HepG2 (cell line): ENCODE results near the gene VPREB3.

Experiments
- EZH2 ChIP-seq: conservative IDR thresholded peaks from 2 replicates; pipeline ENCODE4 v1.6.1; 2012; ENCODE audit warnings: mild to moderate bottlenecking, low read depth, low read length, moderate library complexity
- FOXK1 ChIP-seq: sonication (generic); formaldehyde crosslinking; IDR thresholded peaks from 2 replicates; pipeline ENCODE4 v1.4.0; 2020; ENCODE audit warnings: low read depth, missing genetic modification reagents, borderline replicate concordance
- MTF1 ChIP-seq: sonication (generic); formaldehyde crosslinking; IDR thresholded peaks from 2 replicates; pipeline ENCODE4 v1.5.0; 2020; ENCODE audit warnings: missing genetic modification reagents
- PHF8 ChIP-seq: sonication (generic); formaldehyde crosslinking; IDR thresholded peaks from 2 replicates; pipeline ENCODE4 v1.5.0; 2020; ENCODE audit warnings: missing genetic modification reagents
- POLR2AphosphoS5 ChIP-seq: IDR thresholded peaks from 2 replicates; pipeline ENCODE4 v1.6.1; 2012; ENCODE audit warnings: low read depth, low read length
- SMC3 ChIP-seq: IDR thresholded peaks from 2 replicates; pipeline ENCODE4 v1.6.1; 2011; ENCODE audit warnings: low read length, improper control_type of control experiment
- STAT5B ChIP-seq: sonication (generic); formaldehyde crosslinking; IDR thresholded peaks from 2 replicates; pipeline ENCODE4 v1.4.0; 2020; ENCODE audit warnings: missing genetic modification reagents
- TCF7 ChIP-seq: sonication (generic); IDR thresholded peaks from 2 replicates; pipeline ENCODE4 v1.6.1; 2016; ENCODE audit warnings: antibody characterized with exemption, low read depth
- THAP7 ChIP-seq: sonication (generic); formaldehyde crosslinking; IDR thresholded peaks from 2 replicates; pipeline ENCODE4 v1.8.1; 2023; ENCODE audit warnings: mild to moderate bottlenecking, missing genetic modification reagents
- ZNF225 ChIP-seq: sonication (generic); formaldehyde crosslinking; IDR thresholded peaks from 2 replicates; pipeline ENCODE4 v1.4.0; 2020; ENCODE audit warnings: mild to moderate bottlenecking, missing genetic modification reagents
- ZNF670 ChIP-seq: sonication (generic); formaldehyde crosslinking; IDR thresholded peaks from 2 replicates; pipeline ENCODE4 v1.8.0; 2022; ENCODE audit warnings: mild to moderate bottlenecking, missing genetic modification reagents, borderline replicate concordance
- ZSCAN29 ChIP-seq: sonication (generic); formaldehyde crosslinking; conservative IDR thresholded peaks from 2 replicates; pipeline ENCODE4 v1.4.0; 2020; ENCODE audit warnings: mild to moderate bottlenecking, missing genetic modification reagents
- TF ChIP-seq, protein P1 (sequence below): sonication (generic); formaldehyde crosslinking; IDR thresholded peaks from 2 replicates; pipeline ENCODE4 v1.4.0; 2020; ENCODE audit warnings: missing genetic modification reagents
- TF ChIP-seq, protein P2 (sequence below): sonication (generic); formaldehyde crosslinking; IDR thresholded peaks from 2 replicates; pipeline ENCODE4 v1.5.0; 2020; ENCODE audit warnings: mild to moderate bottlenecking, missing genetic modification reagents, moderate library complexity

DNA sequence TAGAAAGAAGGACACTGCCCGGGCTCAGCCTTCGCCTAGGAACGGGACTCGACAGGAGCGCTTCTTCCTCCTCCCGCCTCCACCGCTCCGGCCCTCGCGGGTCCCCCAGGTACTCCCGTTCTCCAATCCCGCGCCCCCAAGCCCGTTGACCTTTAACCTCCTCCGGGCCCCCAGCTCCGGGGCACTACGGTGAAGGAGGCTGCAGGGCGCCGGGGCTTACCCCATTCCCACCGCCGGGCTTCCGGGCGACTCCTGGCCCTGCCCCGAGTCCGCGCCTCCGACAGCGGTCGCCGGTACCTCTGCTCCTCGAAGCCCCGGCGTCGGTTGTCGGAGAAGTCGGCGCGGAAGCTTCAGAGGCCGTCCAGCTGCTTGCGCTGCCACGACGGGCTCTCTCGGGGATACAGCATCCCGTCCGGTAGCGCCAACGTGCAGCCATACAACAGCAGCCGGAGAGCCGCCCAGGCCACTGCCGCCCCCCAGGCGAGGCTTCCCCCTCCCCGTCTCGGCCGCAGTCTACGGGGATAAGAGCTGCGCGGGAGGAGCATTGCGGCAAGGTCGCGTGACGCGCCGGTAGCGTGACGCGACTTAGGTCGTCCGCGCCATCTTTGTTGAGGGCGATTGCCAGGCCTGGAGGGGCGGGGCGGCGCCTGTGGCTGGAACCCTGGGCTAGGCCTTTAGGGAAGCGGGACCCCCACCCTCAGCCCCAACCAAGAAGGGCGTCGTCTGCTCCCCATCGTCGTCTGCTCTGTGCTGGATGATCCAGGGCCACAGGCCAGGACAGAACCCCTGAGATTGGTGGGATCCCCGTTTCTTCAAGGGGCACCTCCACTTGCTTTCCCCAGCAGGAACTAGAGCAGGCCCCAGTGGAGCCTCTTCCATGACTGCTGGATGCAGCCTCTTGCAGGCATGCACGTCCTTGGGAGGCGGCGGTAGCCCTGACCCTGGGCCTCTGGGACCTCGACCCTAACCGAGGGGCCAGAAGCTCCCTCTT, 37.1 kb downstream of the VPREB3 start:
- TF ChIP-seq SMC3 (no peak), ZSCAN29 (CRISPR knock-in tag) (no peak; the same call in 1 of the 2 replicates), ZNF225 (CRISPR knock-in tag) (peak; percentile 78; the same call in 1 of the 2 replicates), POLR2AphosphoS5 (peak; percentile 78), MTF1 (CRISPR knock-in tag) (no peak), FOXK1 (CRISPR knock-in tag) (no peak), ZNF670 (CRISPR knock-in tag) (peak; percentile 87), PHF8 (CRISPR knock-in tag) (peak; percentile 92), THAP7 (CRISPR knock-in tag) (peak; percentile 45; the same call in 1 of the 2 replicates), EZH2 (no peak), TCF7 (no peak), STAT5B (CRISPR knock-in tag) (no peak)
- TF ChIP-seq, protein P1, sequence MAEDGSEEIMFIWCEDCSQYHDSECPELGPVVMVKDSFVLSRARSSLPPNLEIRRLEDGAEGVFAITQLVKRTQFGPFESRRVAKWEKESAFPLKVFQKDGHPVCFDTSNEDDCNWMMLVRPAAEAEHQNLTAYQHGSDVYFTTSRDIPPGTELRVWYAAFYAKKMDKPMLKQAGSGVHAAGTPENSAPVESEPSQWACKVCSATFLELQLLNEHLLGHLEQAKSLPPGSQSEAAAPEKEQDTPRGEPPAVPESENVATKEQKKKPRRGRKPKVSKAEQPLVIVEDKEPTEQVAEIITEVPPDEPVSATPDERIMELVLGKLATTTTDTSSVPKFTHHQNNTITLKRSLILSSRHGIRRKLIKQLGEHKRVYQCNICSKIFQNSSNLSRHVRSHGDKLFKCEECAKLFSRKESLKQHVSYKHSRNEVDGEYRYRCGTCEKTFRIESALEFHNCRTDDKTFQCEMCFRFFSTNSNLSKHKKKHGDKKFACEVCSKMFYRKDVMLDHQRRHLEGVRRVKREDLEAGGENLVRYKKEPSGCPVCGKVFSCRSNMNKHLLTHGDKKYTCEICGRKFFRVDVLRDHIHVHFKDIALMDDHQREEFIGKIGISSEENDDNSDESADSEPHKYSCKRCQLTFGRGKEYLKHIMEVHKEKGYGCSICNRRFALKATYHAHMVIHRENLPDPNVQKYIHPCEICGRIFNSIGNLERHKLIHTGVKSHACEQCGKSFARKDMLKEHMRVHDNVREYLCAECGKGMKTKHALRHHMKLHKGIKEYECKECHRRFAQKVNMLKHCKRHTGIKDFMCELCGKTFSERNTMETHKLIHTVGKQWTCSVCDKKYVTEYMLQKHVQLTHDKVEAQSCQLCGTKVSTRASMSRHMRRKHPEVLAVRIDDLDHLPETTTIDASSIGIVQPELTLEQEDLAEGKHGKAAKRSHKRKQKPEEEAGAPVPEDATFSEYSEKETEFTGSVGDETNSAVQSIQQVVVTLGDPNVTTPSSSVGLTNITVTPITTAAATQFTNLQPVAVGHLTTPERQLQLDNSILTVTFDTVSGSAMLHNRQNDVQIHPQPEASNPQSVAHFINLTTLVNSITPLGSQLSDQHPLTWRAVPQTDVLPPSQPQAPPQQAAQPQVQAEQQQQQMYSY (CRISPR knock-in tag) = peak; percentile 33; the same call in 1 of the 2 replicates
- TF ChIP-seq, protein P2, sequence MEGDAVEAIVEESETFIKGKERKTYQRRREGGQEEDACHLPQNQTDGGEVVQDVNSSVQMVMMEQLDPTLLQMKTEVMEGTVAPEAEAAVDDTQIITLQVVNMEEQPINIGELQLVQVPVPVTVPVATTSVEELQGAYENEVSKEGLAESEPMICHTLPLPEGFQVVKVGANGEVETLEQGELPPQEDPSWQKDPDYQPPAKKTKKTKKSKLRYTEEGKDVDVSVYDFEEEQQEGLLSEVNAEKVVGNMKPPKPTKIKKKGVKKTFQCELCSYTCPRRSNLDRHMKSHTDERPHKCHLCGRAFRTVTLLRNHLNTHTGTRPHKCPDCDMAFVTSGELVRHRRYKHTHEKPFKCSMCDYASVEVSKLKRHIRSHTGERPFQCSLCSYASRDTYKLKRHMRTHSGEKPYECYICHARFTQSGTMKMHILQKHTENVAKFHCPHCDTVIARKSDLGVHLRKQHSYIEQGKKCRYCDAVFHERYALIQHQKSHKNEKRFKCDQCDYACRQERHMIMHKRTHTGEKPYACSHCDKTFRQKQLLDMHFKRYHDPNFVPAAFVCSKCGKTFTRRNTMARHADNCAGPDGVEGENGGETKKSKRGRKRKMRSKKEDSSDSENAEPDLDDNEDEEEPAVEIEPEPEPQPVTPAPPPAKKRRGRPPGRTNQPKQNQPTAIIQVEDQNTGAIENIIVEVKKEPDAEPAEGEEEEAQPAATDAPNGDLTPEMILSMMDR (CRISPR knock-in tag) = peak; percentile 36; the same call in 1 of the 2 replicates
